K562 (cell line): ENCODE data around the gene PARD3B. TPM values are rescaled to one million over a fixed set of nuclear protein-coding genes. Genes with fewer than 3 reads are reported as not detected.

Source experiments
- ATAC-seq: fragments of 200-7000 bp; cut with Tn5 transposase; 3 replicates; pipeline ENCODE4 v1.9.1; 2020; ENCODE audit warnings: moderate library complexity
- BruUV-seq: library from RNA; stranded (reverse); fragments of 400-500 nt; replicated peaks from 2 replicates; lab custom pipeline; 2021; lab: Mats Ljungman, UMichigan
- CTCF ChIA-PET: fragments of 300-600 bp; formaldehyde crosslinking; extraction: SDS; loops from one replicate; lab custom pipeline; 2021; ENCODE audit warnings: low intra/inter-chr PET ratio; lab: Yijun Ruan, JAX
- POLR2A ChIA-PET: fragments of 300-600, 350-650 bp; sonication (Branson Sonifier 250); formaldehyde crosslinking; extraction: SDS; loops from one replicate; lab custom pipeline; 2021; ENCODE audit warnings: antibody characterized with exemption, inconsistent platforms; lab: Yijun Ruan, JAX
- DNase-seq, 4 experiments: peaks; one replicate each; pipeline versions ENCODE4 v3.0.0 to v3.0.0-alpha.2; 2011 to 2018; ENCODE audit warnings: low spot score in 3 of 4, mixed read lengths in 3 of 4; ENCODE audit errors: extremely low read depth in 1 of 4
- FAIRE-seq: peaks from 2 replicates; lab custom pipeline; 2011; peaks lifted over from hg19 to GRCh38; lab: Jason Lieb, UNC
- H2AFZ ChIP-seq: 2 replicates; pipeline ENCODE4 v1.6.0; 2011; ENCODE audit warnings: low read depth, low read length, control low read depth, inconsistent platforms
- H3K27ac ChIP-seq: fragments of 200-600 bp; 3 replicates; pipeline ENCODE4 v1.8.0; 2011; ENCODE audit warnings: low read depth, mild to moderate bottlenecking, control low read depth, inconsistent platforms, low read length, moderate library complexity, mixed read lengths; ENCODE audit errors: extremely low read depth
- H3K27me3 ChIP-seq, 2 experiments: fragments of 300-600 bp in 1 of 2; 2 replicates in 1 of 2; 3 replicates in 1 of 2; pipeline versions ENCODE4 v1.6.0 to v1.8.0; 2011; ENCODE audit warnings: inconsistent platforms in 2 of 2, low read length in 2 of 2, mild to moderate bottlenecking in 1 of 2, mixed read lengths in 1 of 2, moderate library complexity in 1 of 2; ENCODE audit not compliant: control insufficient read depth in 2 of 2, insufficient read depth in 2 of 2
- H3K36me3 ChIP-seq: fragments of 300-600 bp; 3 replicates; pipeline ENCODE4 v1.8.0; 2011; ENCODE audit warnings: mild to moderate bottlenecking, low read length, inconsistent platforms; ENCODE audit not compliant: control insufficient read depth, insufficient read depth
- H3K4me1 ChIP-seq, 2 experiments: fragments of 200-600 bp in 1 of 2; replicated peaks in 1 of 2; 2 replicates in 1 of 2; 3 replicates in 1 of 2; pipeline versions ENCODE4 v1.5.1 to v1.8.0; 2011; ENCODE audit warnings: inconsistent platforms in 2 of 2, low read length in 2 of 2, mild to moderate bottlenecking in 1 of 2, mixed read lengths in 1 of 2, moderate library complexity in 1 of 2; ENCODE audit not compliant: control insufficient read depth in 2 of 2, insufficient read depth in 2 of 2
- H3K4me2 ChIP-seq: 2 replicates; pipeline ENCODE4 v1.6.1; 2011; ENCODE audit warnings: low read length, control low read depth, inconsistent platforms, mixed read lengths; ENCODE audit not compliant: insufficient read depth
- H3K4me3 ChIP-seq: fragments of 200-600 bp; sonication (generic), shearing (Covaris generic); 2 replicates; pipeline ENCODE4 v1.5.1; 2016; ENCODE audit warnings: control low read depth, inconsistent platforms
- H3K79me2 ChIP-seq: fragments of 200-600 bp; 3 replicates; pipeline ENCODE4 v1.8.0; 2011; ENCODE audit warnings: low read length, inconsistent platforms; ENCODE audit not compliant: control insufficient read depth, insufficient read depth
- H3K9ac ChIP-seq, 2 experiments: 2 replicates each; pipeline versions ENCODE4 v1.6.0 to v1.6.1; 2011; ENCODE audit warnings: low read depth in 2 of 2, low read length in 2 of 2, control low read depth in 1 of 2, inconsistent platforms in 1 of 2, mild to moderate bottlenecking in 1 of 2, mixed read lengths in 1 of 2; ENCODE audit not compliant: insufficient read depth in 1 of 2
- H3K9me1 ChIP-seq: one replicate; pipeline ENCODE4 v1.6.0; 2011; ENCODE audit warnings: inconsistent platforms, mild to moderate bottlenecking, low read length, moderate library complexity; ENCODE audit not compliant: control insufficient read depth, insufficient read depth
- H3K9me3 ChIP-seq: replicated peaks from 2 replicates; pipeline ENCODE4 v1.5.1; 2011; ENCODE audit warnings: low read depth, low read length, inconsistent platforms; ENCODE audit not compliant: control insufficient read depth, insufficient read depth
- H4K20me1 ChIP-seq: replicated peaks from 2 replicates; pipeline ENCODE4 v1.6.1; 2011; ENCODE audit warnings: low read length, inconsistent platforms, mixed read lengths; ENCODE audit not compliant: control insufficient read depth, insufficient read depth
- ESRRB ChIP-seq: fragments of 250-450 bp; sonication (Bioruptor Pico); IDR thresholded peaks from 2 replicates; pipeline ENCODE4 v1.5.0; 2020; ENCODE audit warnings: mild to moderate bottlenecking, moderate library complexity, borderline replicate concordance
- ILK ChIP-seq: fragments of 450-650 bp; IDR thresholded peaks from 2 replicates; pipeline ENCODE4 v1.6.1; 2016; ENCODE audit warnings: missing genetic modification characterization, low read depth, mild to moderate bottlenecking, missing compliant biosample characterization, moderate library complexity, borderline replicate concordance
- RAD51 ChIP-seq: fragments of 450-650 bp; IDR thresholded peaks from 2 replicates; pipeline ENCODE4 v1.7.1; 2016; ENCODE audit warnings: low read depth, mild to moderate bottlenecking, borderline replicate concordance
- RCOR1 ChIP-seq, 2 experiments: IDR thresholded peaks; 2 replicates each; pipeline ENCODE4 v1.6.1; 2012; ENCODE audit warnings: low read depth in 2 of 2, low read length in 2 of 2, borderline replicate concordance in 1 of 2, improper control_type of control experiment in 1 of 2
- RFX1 ChIP-seq: fragments of 450-650 bp; IDR thresholded peaks from 2 replicates; pipeline ENCODE4 v1.6.1; 2016; ENCODE audit warnings: mild to moderate bottlenecking, moderate library complexity
- SMAD2 ChIP-seq: fragments of 150-350 bp; IDR thresholded peaks from 2 replicates; pipeline ENCODE4 v1.6.1; 2014; ENCODE audit warnings: low read depth, mild to moderate bottlenecking, low read length
- SOX6 ChIP-seq: fragments of 450-650 bp; IDR thresholded peaks from 2 replicates; pipeline ENCODE4 v1.6.1; 2014; ENCODE audit warnings: mild to moderate bottlenecking
- TCFL5 ChIP-seq: fragments of 250-450 bp; sonication (Bioruptor Pico); conservative IDR thresholded peaks from 2 replicates; pipeline ENCODE4 v1.6.1; 2021; ENCODE audit warnings: mild to moderate bottlenecking, moderate library complexity, matching md5 sums
- XRCC3 ChIP-seq: fragments of 450-650 bp; IDR thresholded peaks from 2 replicates; pipeline ENCODE4 v1.6.1; 2017; ENCODE audit warnings: mild to moderate bottlenecking, moderate library complexity
- ZBTB1 ChIP-seq: sonication (generic); formaldehyde crosslinking; IDR thresholded peaks from 2 replicates; pipeline ENCODE4 v1.8.1; 2023; ENCODE audit warnings: missing genetic modification reagents, low read depth, mild to moderate bottlenecking, borderline replicate concordance
- ZNF124 ChIP-seq: sonication (generic); formaldehyde crosslinking; IDR thresholded peaks from 2 replicates; pipeline ENCODE4 v1.8.1; 2022; ENCODE audit warnings: missing genetic modification reagents
- ZNF830 ChIP-seq: fragments of 250-450 bp; sonication (Bioruptor Pico); IDR thresholded peaks from 2 replicates; pipeline ENCODE4 v1.5.0; 2021; ENCODE audit warnings: mild to moderate bottlenecking
- WGBS: fragments of 100-300 bp; shearing (Covaris generic); methylation state at CpG from one replicate; pipeline ENCODE4 v1.1.6; 2016; ENCODE audit warnings: low coverage, mixed read lengths; ENCODE audit not compliant: insufficient coverage; ENCODE audit errors: missing lambda C conversion rate; 5-methylcytosine and 5-hydroxymethylcytosine counted together
- in situ Hi-C: fragments of 300-500 bp; cut with MboI; formaldehyde crosslinking; loops from 4 replicates; pipeline ENCODE4 v1.15.0; 2018; ENCODE audit warnings: inconsistent platforms, mixed read lengths
- intact Hi-C: fragments of 100-400 bp; cut with micrococcal nuclease; formaldehyde crosslinking; loops from 2 replicates; pipeline ENCODE4 v1.14.2; 2022
- polyA plus RNA-seq, 8 experiments: library from polyadenylated mRNA; depleted of rRNA in 4 of 8; stranded (reverse) in 5 of 8; unstranded in 3 of 8; fragments of >200 nt; fragmentation: Nextera tagmentation in 2 of 8; fragmentation: Illumina TruSeq in 1 of 8; extraction: Ambion mirVana in 2 of 8; extraction: Trizol in 1 of 8; gene quantifications; 2 replicates each; pipeline versions ENCODE4 v1.2.1 to v1.2.3, GENCODE V29; 2011 to 2014; ENCODE audit warnings: inconsistent platforms in 1 of 8, missing spikeins in 1 of 8
- total RNA-seq, 7 experiments: library from RNA; depleted of rRNA in 6 of 7; stranded (reverse); fragments of >200 nt in 6 of 7; fragmentation: Illumina TruSeq in 2 of 7; extraction: Trizol in 2 of 7; gene quantifications; 2 replicates each; pipeline versions ENCODE4 v1.2.1 to v1.2.3, GENCODE V29; 2011 to 2021; ENCODE audit warnings: low replicate concordance in 1 of 7
- TF ChIP-seq, protein P1 (sequence below), 2 experiments: fragments of 200-800 bp in 1 of 2; sonication (Bioruptor generic) in 1 of 2; sonication (generic) in 1 of 2; formaldehyde crosslinking in 1 of 2; IDR thresholded peaks in 1 of 2; conservative IDR thresholded peaks in 1 of 2; 2 replicates each; pipeline versions ENCODE4 v1.5.0 to v1.6.1; 2016 to 2020; ENCODE audit warnings: missing compliant biosample characterization in 1 of 2, missing genetic modification characterization in 1 of 2, missing genetic modification reagents in 1 of 2

Gene PARD3B
- total and polyA plus RNA-seq, 9 of the 15 experiments (the other 6 are each of a cell fraction or from before 2014, with no cell fraction given) = 0.15 to 3.0 (median 1.1) TPM

DNA sequence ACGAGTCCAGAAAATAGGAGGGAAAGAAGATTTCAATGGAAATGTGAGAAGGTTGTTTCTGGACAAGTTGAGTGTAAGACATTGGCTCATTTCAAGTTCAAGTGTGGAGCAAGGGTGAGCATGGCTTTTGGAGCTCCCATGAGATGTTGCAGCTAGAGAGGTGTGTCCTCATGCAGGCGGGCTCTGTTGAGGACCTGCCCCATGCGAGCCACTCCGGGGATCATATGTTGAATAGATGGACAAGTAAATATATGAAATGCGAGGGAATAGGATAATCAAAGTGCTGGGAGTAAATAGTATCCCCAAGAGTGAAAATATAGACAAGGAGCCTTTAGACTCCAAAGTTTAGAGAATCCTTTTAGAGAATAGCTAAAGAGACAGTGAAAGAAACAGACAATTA is 936.6 kb downstream of the PARD3B start:
- ChIA-PET POLR2A (no interaction called here), CTCF (no interaction called here)
- no peak overlapping the region for H2AFZ ChIP-seq
- no peak overlapping the region for H3K4me2 ChIP-seq
- ATAC-seq (no peak), FAIRE-seq (no peak), DNase-seq (no peak)
- H3K9ac ChIP-seq = no peak overlapping the region
- 0% methylated on average over 5 of the region's 5 CpGs for WGBS
- H3K79me2 ChIP-seq = no peaks in the 10 kb centered on the region
- H3K27ac ChIP-seq = no peak overlapping the region
- BruUV-seq = no TSS peak
- H3K36me3 ChIP-seq = no peaks in the 10 kb centered on the region
- TF ChIP-seq ZNF830 (CRISPR knock-in tag) (no peak), SOX6 (no peak), TCFL5 (CRISPR knock-in tag) (no peak), XRCC3 (no peak), ILK (no peak), ESRRB (CRISPR knock-in tag) (no peak)
- H4K20me1 ChIP-seq = no peaks in the 10 kb centered on the region
- H3K4me3 ChIP-seq = no peak overlapping the region
- no peaks in the 10 kb centered on the region for H3K9me1 ChIP-seq
- H3K27me3 ChIP-seq = no peaks in the 10 kb centered on the region
- intact Hi-C loops (no loop called here), in situ Hi-C loops (no loop called here)
- no peaks in the 10 kb centered on the region for H3K4me1 ChIP-seq
- H3K9me3 ChIP-seq = no peaks in the 10 kb centered on the region

DNA sequence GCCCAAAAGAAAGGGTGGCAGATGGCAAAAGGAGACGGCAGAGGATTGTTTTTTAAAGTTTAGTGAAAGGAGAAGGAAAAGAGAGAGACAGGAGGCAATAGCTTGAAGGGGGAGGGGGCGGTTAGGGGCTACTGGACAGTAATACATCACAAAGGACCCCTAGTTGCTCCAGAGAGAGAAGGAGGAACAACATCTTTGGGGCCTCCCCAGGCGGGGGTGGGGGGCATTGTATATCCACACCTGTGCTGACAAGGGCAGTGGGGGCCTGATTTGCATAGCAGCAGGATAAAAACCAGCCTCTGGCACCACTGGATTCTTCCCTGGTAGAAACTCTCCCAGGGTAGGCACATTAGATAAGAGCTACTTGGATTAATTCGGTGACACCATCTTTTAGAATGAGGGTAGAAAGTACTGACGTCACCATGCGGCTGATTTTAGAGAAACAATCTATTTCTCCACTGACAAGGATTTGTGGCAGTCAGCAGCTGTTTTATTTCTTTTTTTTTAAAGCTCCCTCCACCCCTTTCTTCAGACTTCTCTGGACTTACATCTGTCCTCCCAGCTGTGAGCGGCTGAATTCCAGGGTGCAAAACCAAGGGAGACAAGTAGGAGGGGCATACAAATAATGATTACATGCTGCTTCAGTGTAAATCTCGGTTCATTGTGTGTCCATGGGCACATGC is 937.3 kb downstream of the PARD3B start:
- ChIA-PET CTCF (no interaction called here), POLR2A (no interaction called here)
- 0% methylated on average over 3 of the region's 8 CpGs for WGBS
- Histone ChIP-seq H3K27me3 (no peaks in the 10 kb centered on the region), H3K27ac (no peak overlapping the region), H3K4me3 (no peak overlapping the region), H4K20me1 (no peaks in the 10 kb centered on the region), H3K79me2 (no peaks in the 10 kb centered on the region), H3K9me3 (no peaks in the 10 kb centered on the region), H3K4me2 (no peak overlapping the region), H3K36me3 (no peaks in the 10 kb centered on the region), H3K9ac (no peak overlapping the region), H3K4me1 (no peaks in the 10 kb centered on the region), H3K9me1 (no peaks in the 10 kb centered on the region), H2AFZ (no peak overlapping the region)
- ATAC-seq (no peak), FAIRE-seq (no peak), DNase-seq (no peak)
- intact Hi-C loops (no loop called here), in situ Hi-C loops (no loop called here)
- BruUV-seq = no TSS peak
- TF ChIP-seq SMAD2 (no peak), RFX1 (no peak), RAD51 (no peak), ZBTB1 (CRISPR knock-in tag) (no peak), ZNF124 (CRISPR knock-in tag) (no peak), RCOR1 (IDR thresholded peaks at IDR 0.05; ENCODE audit: borderline replicate concordance in 1 of 2, low read depth in 2 of 2, low read length in 2 of 2) (no peak)
- TF ChIP-seq, protein P1, sequence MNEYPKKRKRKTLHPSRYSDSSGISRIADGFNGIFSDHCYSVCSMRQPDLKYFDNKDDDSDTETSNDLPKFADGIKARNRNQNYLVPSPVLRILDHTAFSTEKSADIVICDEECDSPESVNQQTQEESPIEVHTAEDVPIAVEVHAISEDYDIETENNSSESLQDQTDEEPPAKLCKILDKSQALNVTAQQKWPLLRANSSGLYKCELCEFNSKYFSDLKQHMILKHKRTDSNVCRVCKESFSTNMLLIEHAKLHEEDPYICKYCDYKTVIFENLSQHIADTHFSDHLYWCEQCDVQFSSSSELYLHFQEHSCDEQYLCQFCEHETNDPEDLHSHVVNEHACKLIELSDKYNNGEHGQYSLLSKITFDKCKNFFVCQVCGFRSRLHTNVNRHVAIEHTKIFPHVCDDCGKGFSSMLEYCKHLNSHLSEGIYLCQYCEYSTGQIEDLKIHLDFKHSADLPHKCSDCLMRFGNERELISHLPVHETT (CRISPR knock-in tag; conservative IDR thresholded peaks at IDR 0.05 in 1 of 2, IDR thresholded peaks at IDR 0.05 in 1 of 2) = no peak
